Motor neuron (in vitro differentiated cells): ENCODE measurements around the gene EYA2. TPM values are rescaled to one million over a fixed set of nuclear protein-coding genes. Genes with fewer than 3 reads are reported as not detected.
A peak's percentile ranks its signal among the peaks of the same experiment; 100 is the strongest.

Source experiments
- ATAC-seq, 8 experiments: fragments of 200-7000 bp; cut with Tn5 transposase; replicated peaks in 6 of 8; 2 replicates each; pipeline ENCODE4 v1.8.0; 2021; ENCODE audit warnings: mild to moderate bottlenecking in 8 of 8, moderate library complexity in 8 of 8
- H3K27ac ChIP-seq, 2 donors: fragments of 250-450 bp; sonication (Bioruptor Pico); 2 replicates each; pipeline ENCODE4 v1.9.0; 2021; ENCODE audit warnings: antibody characterized with exemption in 2 of 2, mild to moderate bottlenecking in 2 of 2, moderate library complexity in 1 of 2
- H3K4me1 ChIP-seq, 2 donors: fragments of 250-450 bp; sonication (Bioruptor Pico); replicated peaks in 1 of 2; 2 replicates each; pipeline ENCODE4 v1.6.1; 2021; ENCODE audit warnings: antibody characterized with exemption in 2 of 2, mild to moderate bottlenecking in 2 of 2, moderate library complexity in 1 of 2
- H3K4me3 ChIP-seq, 5 donors: fragments of 250-450 bp; sonication (Bioruptor Pico); 2 replicates each; pipeline ENCODE4 v1.9.0; 2021; ENCODE audit warnings: antibody characterized with exemption in 5 of 5, mild to moderate bottlenecking in 5 of 5, moderate library complexity in 4 of 5
- WGBS, 10 experiments: fragments of 450-650 bp; shearing (Covaris generic); methylation state at CpG; one replicate each; pipeline ENCODE4 v1.0.0; 2022; 5-methylcytosine and 5-hydroxymethylcytosine counted together
- in situ Hi-C, 9 experiments: fragments of 400-800 bp; cut with MboI; loops; one replicate each; pipeline ENCODE4 v1.15.0; 2021; ENCODE audit warnings: low sequenced_read_pairs in 9 of 9, low pct_unique_long_range_greater_than_20kb in 2 of 9; ENCODE audit not compliant: unreplicated experiment in 9 of 9
- total RNA-seq, 8 experiments: library from RNA; unstranded; fragments of 300-600 nt; gene quantifications; 2 replicates each; pipeline versions ENCODE4 v1.2.3 to v1.2.4, GENCODE V29; 2022

Gene EYA2
- total RNA-seq, 8 experiments from 2014 or later: 0.18 to 7.5 (median 1.9) TPM; not detected in 1

GRCh38 chr20:47118206-47118605 lies 223.6 kb downstream of the EYA2 start:
- Histone ChIP-seq H3K4me1 (peaks cover 8 to 13% of the 10 kb centered on the region in 2 donors), H3K27ac (no peak overlapping the region), H3K4me3 (no peak overlapping the region)
- peak in 1 of 8 experiments; percentile 23 for ATAC-seq
- in situ Hi-C loops: no loop called here
- WGBS, 10 experiments: 0 to 100% (median 25%) methylated on average over 1 to 4 of the region's 4 CpGs; no CpG with 5 or more reads in 1 of the 10 experiments

GRCh38 chr20:47118641-47119040 lies 224.0 kb downstream of the EYA2 start:
- in situ Hi-C loops: no loop called here
- Histone ChIP-seq H3K4me1 (peaks cover 8 to 9% of the 10 kb centered on the region in 2 donors), H3K27ac (no peak overlapping the region), H3K4me3 (no peak overlapping the region)
- ATAC-seq: no peak
- WGBS, 10 experiments: 20 to 100% (median 80%) methylated on average over 1 to 7 of the region's 7 CpGs; no CpG with 5 or more reads in 1 of the 10 experiments

- H3K4me3 ChIP-seq: no peak overlapping the region
- no peak for ATAC-seq
- no peak overlapping the region for H3K27ac ChIP-seq
- peaks cover 5 to 8% of the 10 kb centered on the region in 2 donors for H3K4me1 ChIP-seq
- in situ Hi-C loops: no loop called here
- WGBS, 10 experiments: 0 to 100% (median 81%) methylated on average over 1 to 8 of the region's 10 CpGs; no CpG with 5 or more reads in 2 of the 10 experiments
Measured at GRCh38 chr20:47120346-47120936, 225.8 kb downstream of the EYA2 start.

- ATAC-seq: no peak
- in situ Hi-C loops: no loop called here
- WGBS, 10 experiments: 20 to 90% (median 63%) methylated on average over 1 to 3 of the region's 3 CpGs; no CpG with 5 or more reads in 3 of the 10 experiments
- no peak overlapping the region for H3K4me3 ChIP-seq
- H3K4me1 ChIP-seq: peaks cover 14 to 15% of the 10 kb centered on the region in 2 donors
- H3K27ac ChIP-seq: no peak overlapping the region
Measured at GRCh38 chr20:47122560-47122959, 227.9 kb downstream of the EYA2 start.

- H3K27ac ChIP-seq: no peak overlapping the region
- no peak overlapping the region for H3K4me3 ChIP-seq
- in situ Hi-C loops: no loop called here
- H3K4me1 ChIP-seq: peaks cover 7 to 10% of the 10 kb centered on the region in 2 donors
- no peak for ATAC-seq
- WGBS, 10 experiments: 0 to 100% (median 60%) methylated on average over 1 to 2 of the region's 3 CpGs; no CpG with 5 or more reads in 5 of the 10 experiments
Measured at GRCh38 chr20:47124181-47124717, 229.6 kb downstream of the EYA2 start.

- ATAC-seq: peak in 3 of 8 experiments; percentile 16 to 25 (median 16)
- peaks cover 7 to 10% of the 10 kb centered on the region in 2 donors for H3K4me1 ChIP-seq
- no peak overlapping the region for H3K4me3 ChIP-seq
- in situ Hi-C loops: loop anchor here in 2 of 9 experiments (25.0 kb wide), 1 partner anchor 363 kb away; no protein-coding TSS in a partner anchor
- H3K27ac ChIP-seq: no peak overlapping the region
Measured at GRCh38 chr20:47125508-47125757, 230.8 kb downstream of the EYA2 start.

GRCh38 chr20:47125758-47126591 lies 231.3 kb downstream of the EYA2 start:
- in situ Hi-C loops: loop anchor here in 2 of 9 experiments (25.0 kb wide), 1 partner anchor 364 kb away; no protein-coding TSS in a partner anchor
- ATAC-seq: peak in 6 of 8 experiments; percentile 12 to 57 (median 29)
- WGBS, 10 experiments: 0 to 100% (median 67%) methylated on average over 1 to 15 of the region's 20 CpGs; no CpG with 5 or more reads in 1 of the 10 experiments
- Histone ChIP-seq H3K27ac (no peak overlapping the region), H3K4me3 (no peak overlapping the region), H3K4me1 (peaks cover 7 to 10% of the 10 kb centered on the region in 2 donors)

GRCh38 chr20:47126709-47127108 lies 232.1 kb downstream of the EYA2 start:
- WGBS, 10 experiments: 17 to 96% (median 87%) methylated on average over 1 to 5 of the region's 5 CpGs; no CpG with 5 or more reads in 2 of the 10 experiments
- Histone ChIP-seq H3K4me1 (peaks cover 7 to 10% of the 10 kb centered on the region in 2 donors), H3K27ac (no peak overlapping the region), H3K4me3 (no peak overlapping the region)
- ATAC-seq: no peak
- in situ Hi-C loops: loop anchor here in 2 of 9 experiments (25.0 kb wide), 1 partner anchor 364 kb away; no protein-coding TSS in a partner anchor

GRCh38 chr20:47127546-47127945 lies 232.9 kb downstream of the EYA2 start:
- H3K27ac ChIP-seq: no peak overlapping the region
- no peak overlapping the region for H3K4me3 ChIP-seq
- 88 to 100% (median 95%) methylated on average over 2 to 4 of the region's 5 CpGs; no CpG with 5 or more reads in 3 of the 10 experiments for WGBS, 10 experiments
- in situ Hi-C loops: loop anchor here in 2 of 9 experiments (25.0 kb wide), 1 partner anchor 365 kb away; no protein-coding TSS in a partner anchor
- H3K4me1 ChIP-seq: peaks cover 7 to 10% of the 10 kb centered on the region in 2 donors
- no peak for ATAC-seq

- WGBS, 10 experiments: 33 to 88% (median 74%) methylated on average over 1 to 4 of the region's 6 CpGs; no CpG with 5 or more reads in 6 of the 10 experiments
- peaks cover 7 to 10% of the 10 kb centered on the region in 2 donors for H3K4me1 ChIP-seq
- H3K27ac ChIP-seq: no peak overlapping the region
- in situ Hi-C loops: loop anchor here in 2 of 9 experiments (25.0 kb wide), 1 partner anchor 366 kb away; no protein-coding TSS in a partner anchor
- no peak overlapping the region for H3K4me3 ChIP-seq
- no peak for ATAC-seq
Measured at GRCh38 chr20:47127999-47128398, 233.4 kb downstream of the EYA2 start.

- Histone ChIP-seq H3K27ac (no peak overlapping the region), H3K4me1 (peaks cover 7 to 10% of the 10 kb centered on the region in 2 donors), H3K4me3 (no peak overlapping the region)
- no peak for ATAC-seq
- in situ Hi-C loops: loop anchor here in 2 of 9 experiments (25.0 kb wide), 1 partner anchor 367 kb away; no protein-coding TSS in a partner anchor
- 33 to 100% (median 75%) methylated on average over 1 of the region's 1 CpG; no CpG with 5 or more reads in 5 of the 10 experiments for WGBS, 10 experiments
Measured at GRCh38 chr20:47129306-47129705, 234.7 kb downstream of the EYA2 start.

- peak in 3 of 8 experiments; percentile 88 to 94 (median 88) for ATAC-seq
- Histone ChIP-seq H3K4me1 (no peaks in the 10 kb centered on the region), H3K4me3 (no peak overlapping the region), H3K27ac (no peak overlapping the region)
- 40 to 100% (median 86%) methylated on average over 1 to 3 of the region's 3 CpGs; no CpG with 5 or more reads in 3 of the 10 experiments for WGBS, 10 experiments
- in situ Hi-C loops: loop anchor here in 2 of 9 experiments (25.0 kb wide), 1 partner anchor 372 kb away; no protein-coding TSS in a partner anchor
Measured at GRCh38 chr20:47133809-47134456, 239.3 kb downstream of the EYA2 start.
